SK-N-SH treated with all-trans-retinoic acid at 6 μM for 48 hours (cell line): ENCODE measurements around the gene TPST2.

Experiments used
- ATAC-seq: fragments of 200-7000 bp; cut with Tn5 transposase; 3 replicates; pipeline ENCODE4 v1.9.1; 2020; ENCODE audit warnings: mild to moderate bottlenecking, moderate library complexity
- BACH2 ChIP-seq: fragments of 250-450 bp; sonication (Bioruptor Pico); IDR thresholded peaks from 2 replicates; pipeline ENCODE4 v1.9.0; 2021; ENCODE audit warnings: mild to moderate bottlenecking, borderline replicate concordance
- ISL1 ChIP-seq: fragments of 250-450 bp; sonication (Bioruptor Pico); IDR thresholded peaks from 2 replicates; pipeline ENCODE4 v2.1.2; 2022; ENCODE audit warnings: mild to moderate bottlenecking, moderate library complexity
- PPARA ChIP-seq: fragments of 250-450 bp; sonication (Bioruptor Pico); IDR thresholded peaks from 2 replicates; pipeline ENCODE4 v1.5.0; 2020; ENCODE audit warnings: mild to moderate bottlenecking, borderline replicate concordance
- SNAI2 ChIP-seq: fragments of 250-450 bp; sonication (Bioruptor Pico); IDR thresholded peaks from 2 replicates; pipeline ENCODE4 v1.5.0; 2020; ENCODE audit warnings: mild to moderate bottlenecking, moderate library complexity
- TCF4 ChIP-seq: fragments of 250-450 bp; sonication (Bioruptor Pico); IDR thresholded peaks from 2 replicates; pipeline ENCODE4 v1.8.0; 2021; ENCODE audit warnings: mild to moderate bottlenecking, moderate library complexity, borderline replicate concordance
- TOX ChIP-seq: fragments of 250-450 bp; sonication (Bioruptor Pico); IDR thresholded peaks from 2 replicates; pipeline ENCODE4 v1.8.0; 2021; ENCODE audit warnings: mild to moderate bottlenecking, moderate library complexity, borderline replicate concordance
- ZC3H10 ChIP-seq: fragments of 250-450 bp; sonication (Bioruptor Pico); IDR thresholded peaks from 2 replicates; pipeline ENCODE4 v1.5.1; 2021; ENCODE audit warnings: mild to moderate bottlenecking, moderate library complexity
- ZNF565 ChIP-seq: fragments of 450-650 bp; formaldehyde crosslinking; conservative IDR thresholded peaks from 2 replicates; pipeline ENCODE4 v1.5.0; 2020; ENCODE audit warnings: low read depth, mild to moderate bottlenecking, moderate library complexity
- ZNF70 ChIP-seq: fragments of 450-650 bp; formaldehyde crosslinking; IDR thresholded peaks from 2 replicates; pipeline ENCODE4 v1.5.0; 2020; ENCODE audit warnings: mild to moderate bottlenecking, moderate library complexity
- TF ChIP-seq, protein P1 (sequence below): fragments of 250-450 bp; sonication (Bioruptor Pico); IDR thresholded peaks from 2 replicates; pipeline ENCODE4 v1.8.0; 2020; ENCODE audit warnings: mild to moderate bottlenecking, moderate library complexity, borderline replicate concordance
- TF ChIP-seq, protein P2 (sequence below): fragments of 250-450 bp; sonication (Bioruptor Pico); IDR thresholded peaks from 2 replicates; pipeline ENCODE4 v1.5.1; 2021; ENCODE audit warnings: mild to moderate bottlenecking, moderate library complexity
- TF ChIP-seq, protein P3 (sequence below): fragments of 250-450 bp; sonication (Bioruptor Pico); IDR thresholded peaks from 2 replicates; pipeline ENCODE4 v1.8.0; 2021; ENCODE audit warnings: low read depth, mild to moderate bottlenecking, moderate library complexity, borderline replicate concordance
- TF ChIP-seq, protein P4 (sequence below): fragments of 250-450 bp; sonication (Bioruptor Pico); IDR thresholded peaks from 2 replicates; pipeline ENCODE4 v1.5.0; 2020; ENCODE audit warnings: mild to moderate bottlenecking, moderate library complexity

TPST2 gene

DNA sequence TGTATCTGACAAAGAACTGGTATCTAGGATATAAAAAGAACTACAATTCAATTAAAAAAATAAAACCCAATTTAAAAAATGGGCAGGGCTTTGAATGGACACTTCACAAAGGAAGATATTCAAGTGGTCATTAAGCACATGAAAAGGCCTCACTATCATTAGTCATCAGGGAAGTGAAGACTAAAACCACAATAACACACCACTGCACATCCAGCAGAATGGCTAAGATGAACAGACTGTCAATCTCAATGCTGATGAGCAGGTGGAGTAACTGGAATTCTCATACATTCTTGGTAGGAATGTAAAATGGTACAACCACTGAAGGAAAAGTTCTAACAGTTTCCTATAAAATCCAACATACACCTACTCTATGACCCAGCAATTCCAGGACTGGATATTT is 115.2 kb downstream of the TPST2 start:
- ATAC-seq: no peak
- TF ChIP-seq ISL1 (CRISPR knock-in tag) (no peak), PPARA (CRISPR knock-in tag) (no peak), TOX (CRISPR knock-in tag) (no peak), TCF4 (CRISPR knock-in tag) (no peak), BACH2 (no peak), ZC3H10 (CRISPR knock-in tag) (no peak), SNAI2 (no peak), ZNF70 (CRISPR knock-in tag) (no peak), ZNF565 (CRISPR knock-in tag) (no peak)
- TF ChIP-seq, protein P1, sequence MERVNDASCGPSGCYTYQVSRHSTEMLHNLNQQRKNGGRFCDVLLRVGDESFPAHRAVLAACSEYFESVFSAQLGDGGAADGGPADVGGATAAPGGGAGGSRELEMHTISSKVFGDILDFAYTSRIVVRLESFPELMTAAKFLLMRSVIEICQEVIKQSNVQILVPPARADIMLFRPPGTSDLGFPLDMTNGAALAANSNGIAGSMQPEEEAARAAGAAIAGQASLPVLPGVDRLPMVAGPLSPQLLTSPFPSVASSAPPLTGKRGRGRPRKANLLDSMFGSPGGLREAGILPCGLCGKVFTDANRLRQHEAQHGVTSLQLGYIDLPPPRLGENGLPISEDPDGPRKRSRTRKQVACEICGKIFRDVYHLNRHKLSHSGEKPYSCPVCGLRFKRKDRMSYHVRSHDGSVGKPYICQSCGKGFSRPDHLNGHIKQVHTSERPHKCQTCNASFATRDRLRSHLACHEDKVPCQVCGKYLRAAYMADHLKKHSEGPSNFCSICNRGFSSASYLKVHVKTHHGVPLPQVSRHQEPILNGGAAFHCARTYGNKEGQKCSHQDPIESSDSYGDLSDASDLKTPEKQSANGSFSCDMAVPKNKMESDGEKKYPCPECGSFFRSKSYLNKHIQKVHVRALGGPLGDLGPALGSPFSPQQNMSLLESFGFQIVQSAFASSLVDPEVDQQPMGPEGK (CRISPR knock-in tag): no peak
- TF ChIP-seq, protein P2, sequence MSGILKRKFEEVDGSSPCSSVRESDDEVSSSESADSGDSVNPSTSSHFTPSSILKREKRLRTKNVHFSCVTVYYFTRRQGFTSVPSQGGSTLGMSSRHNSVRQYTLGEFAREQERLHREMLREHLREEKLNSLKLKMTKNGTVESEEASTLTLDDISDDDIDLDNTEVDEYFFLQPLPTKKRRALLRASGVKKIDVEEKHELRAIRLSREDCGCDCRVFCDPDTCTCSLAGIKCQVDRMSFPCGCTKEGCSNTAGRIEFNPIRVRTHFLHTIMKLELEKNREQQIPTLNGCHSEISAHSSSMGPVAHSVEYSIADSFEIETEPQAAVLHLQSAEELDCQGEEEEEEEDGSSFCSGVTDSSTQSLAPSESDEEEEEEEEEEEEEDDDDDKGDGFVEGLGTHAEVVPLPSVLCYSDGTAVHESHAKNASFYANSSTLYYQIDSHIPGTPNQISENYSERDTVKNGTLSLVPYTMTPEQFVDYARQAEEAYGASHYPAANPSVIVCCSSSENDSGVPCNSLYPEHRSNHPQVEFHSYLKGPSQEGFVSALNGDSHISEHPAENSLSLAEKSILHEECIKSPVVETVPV (CRISPR knock-in tag): no peak
- TF ChIP-seq, protein P3, sequence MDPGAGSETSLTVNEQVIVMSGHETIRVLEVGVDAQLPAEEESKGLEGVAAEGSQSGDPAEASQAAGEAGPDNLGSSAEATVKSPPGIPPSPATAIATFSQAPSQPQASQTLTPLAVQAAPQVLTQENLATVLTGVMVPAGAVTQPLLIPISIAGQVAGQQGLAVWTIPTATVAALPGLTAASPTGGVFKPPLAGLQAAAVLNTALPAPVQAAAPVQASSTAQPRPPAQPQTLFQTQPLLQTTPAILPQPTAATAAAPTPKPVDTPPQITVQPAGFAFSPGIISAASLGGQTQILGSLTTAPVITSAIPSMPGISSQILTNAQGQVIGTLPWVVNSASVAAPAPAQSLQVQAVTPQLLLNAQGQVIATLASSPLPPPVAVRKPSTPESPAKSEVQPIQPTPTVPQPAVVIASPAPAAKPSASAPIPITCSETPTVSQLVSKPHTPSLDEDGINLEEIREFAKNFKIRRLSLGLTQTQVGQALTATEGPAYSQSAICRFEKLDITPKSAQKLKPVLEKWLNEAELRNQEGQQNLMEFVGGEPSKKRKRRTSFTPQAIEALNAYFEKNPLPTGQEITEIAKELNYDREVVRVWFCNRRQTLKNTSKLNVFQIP: no peak
- TF ChIP-seq, protein P4, sequence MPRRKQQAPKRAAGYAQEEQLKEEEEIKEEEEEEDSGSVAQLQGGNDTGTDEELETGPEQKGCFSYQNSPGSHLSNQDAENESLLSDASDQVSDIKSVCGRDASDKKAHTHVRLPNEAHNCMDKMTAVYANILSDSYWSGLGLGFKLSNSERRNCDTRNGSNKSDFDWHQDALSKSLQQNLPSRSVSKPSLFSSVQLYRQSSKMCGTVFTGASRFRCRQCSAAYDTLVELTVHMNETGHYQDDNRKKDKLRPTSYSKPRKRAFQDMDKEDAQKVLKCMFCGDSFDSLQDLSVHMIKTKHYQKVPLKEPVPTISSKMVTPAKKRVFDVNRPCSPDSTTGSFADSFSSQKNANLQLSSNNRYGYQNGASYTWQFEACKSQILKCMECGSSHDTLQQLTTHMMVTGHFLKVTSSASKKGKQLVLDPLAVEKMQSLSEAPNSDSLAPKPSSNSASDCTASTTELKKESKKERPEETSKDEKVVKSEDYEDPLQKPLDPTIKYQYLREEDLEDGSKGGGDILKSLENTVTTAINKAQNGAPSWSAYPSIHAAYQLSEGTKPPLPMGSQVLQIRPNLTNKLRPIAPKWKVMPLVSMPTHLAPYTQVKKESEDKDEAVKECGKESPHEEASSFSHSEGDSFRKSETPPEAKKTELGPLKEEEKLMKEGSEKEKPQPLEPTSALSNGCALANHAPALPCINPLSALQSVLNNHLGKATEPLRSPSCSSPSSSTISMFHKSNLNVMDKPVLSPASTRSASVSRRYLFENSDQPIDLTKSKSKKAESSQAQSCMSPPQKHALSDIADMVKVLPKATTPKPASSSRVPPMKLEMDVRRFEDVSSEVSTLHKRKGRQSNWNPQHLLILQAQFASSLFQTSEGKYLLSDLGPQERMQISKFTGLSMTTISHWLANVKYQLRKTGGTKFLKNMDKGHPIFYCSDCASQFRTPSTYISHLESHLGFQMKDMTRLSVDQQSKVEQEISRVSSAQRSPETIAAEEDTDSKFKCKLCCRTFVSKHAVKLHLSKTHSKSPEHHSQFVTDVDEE: no peak
